CD14-positive monocyte (primary cell): Measurements from ENCODE around the gene FAM107B. TPM values are rescaled to one million over a fixed set of nuclear protein-coding genes. Genes with fewer than 3 reads are reported as not detected.

Experiments used
- DNase-seq, 3 donors: peaks; one replicate each; pipeline ENCODE4 v3.0.0-alpha.2; 2011 to 2022
- H2AFZ ChIP-seq: 2 replicates; pipeline ENCODE4 v1.6.0; 2012; ENCODE audit warnings: mild to moderate bottlenecking, low read depth, low read length, inconsistent platforms; ENCODE audit not compliant: insufficient read depth, poor library complexity, severe bottlenecking
- H3K27ac ChIP-seq, 2 donors: 1 replicate in 1 of 2; 2 replicates in 1 of 2; pipeline ENCODE4 v1.5.1; 2012 to 2013; ENCODE audit warnings: low read length in 2 of 2, control low read depth in 1 of 2, inconsistent platforms in 1 of 2, low read depth in 1 of 2, mild to moderate bottlenecking in 1 of 2
- H3K27me3 ChIP-seq, 2 donors: one replicate each; pipeline versions ENCODE4 v1.6.0 to v1.6.1; 2011 to 2013; ENCODE audit warnings: low read length in 2 of 2; ENCODE audit not compliant: control insufficient read depth in 2 of 2, insufficient read depth in 2 of 2
- H3K36me3 ChIP-seq, 2 donors: replicated peaks in 1 of 2; 1 replicate in 1 of 2; 2 replicates in 1 of 2; pipeline versions ENCODE4 v1.5.1 to v1.6.1; 2012 to 2013; ENCODE audit warnings: low read length in 2 of 2, control low read depth in 1 of 2, inconsistent platforms in 1 of 2, mild to moderate bottlenecking in 1 of 2; ENCODE audit not compliant: insufficient read depth in 2 of 2, control insufficient read depth in 1 of 2
- H3K4me1 ChIP-seq, 2 donors: 1 replicate in 1 of 2; 2 replicates in 1 of 2; pipeline versions ENCODE4 v1.5.1 to v1.6.1; 2012 to 2013; ENCODE audit warnings: low read length in 2 of 2, control low read depth in 1 of 2, inconsistent platforms in 1 of 2, mild to moderate bottlenecking in 1 of 2, moderate library complexity in 1 of 2; ENCODE audit not compliant: insufficient read depth in 2 of 2, control insufficient read depth in 1 of 2
- H3K4me2 ChIP-seq: replicated peaks from 2 replicates; pipeline ENCODE3; 2012; ENCODE audit warnings: low read length, moderate library complexity, mild to moderate bottlenecking; ENCODE audit not compliant: poor library complexity, severe bottlenecking; ENCODE audit errors: extremely low read depth
- H3K4me3 ChIP-seq, 3 experiments: fragments of 200-600 bp in 1 of 3; sonication (generic) in 1 of 3; replicated peaks in 1 of 3; 1 replicate in 2 of 3; 2 replicates in 1 of 3; pipeline ENCODE4 v1.5.1; 2011 to 2013; ENCODE audit warnings: low read length in 3 of 3, mild to moderate bottlenecking in 3 of 3, control low read depth in 2 of 3, low read depth in 2 of 3, inconsistent platforms in 1 of 3, moderate library complexity in 1 of 3
- H3K79me2 ChIP-seq: 2 replicates; pipeline ENCODE4 v1.6.0; 2012; ENCODE audit warnings: mild to moderate bottlenecking, control low read depth, inconsistent platforms, low read length, moderate library complexity; ENCODE audit not compliant: insufficient read depth
- H3K9ac ChIP-seq: 2 replicates; pipeline ENCODE4 v1.6.0; 2017; ENCODE audit warnings: low read length, mild to moderate bottlenecking; ENCODE audit not compliant: insufficient read depth, poor library complexity, severe bottlenecking
- H3K9me3 ChIP-seq, 2 donors: replicated peaks in 1 of 2; 1 replicate in 1 of 2; 2 replicates in 1 of 2; pipeline versions ENCODE4 v1.5.1 to v1.6.1; 2012 to 2013; ENCODE audit warnings: low read length in 2 of 2, control low read depth in 1 of 2; ENCODE audit not compliant: control insufficient read depth in 1 of 2, insufficient read depth in 1 of 2
- H4K20me1 ChIP-seq: 2 replicates; pipeline ENCODE4 v1.6.0; 2012; ENCODE audit warnings: mild to moderate bottlenecking, low read length, control low read depth, moderate library complexity; ENCODE audit not compliant: insufficient read depth
- H3K27ac Mint-ChIP-seq, 7 donors: one replicate each; pipeline ENCODE4 v1.8.0; 2020; ENCODE audit warnings: mild to moderate bottlenecking in 7 of 7, mixed read lengths in 7 of 7, moderate library complexity in 6 of 7, inconsistent platforms in 2 of 7
- H3K27me3 Mint-ChIP-seq, 3 donors: one replicate each; pipeline ENCODE4 v1.8.0; 2021 to 2022; ENCODE audit warnings: low read depth in 3 of 3, mild to moderate bottlenecking in 3 of 3, mixed read lengths in 3 of 3, moderate library complexity in 3 of 3, inconsistent platforms in 1 of 3
- H3K36me3 Mint-ChIP-seq, 2 donors: one replicate each; pipeline ENCODE4 v1.8.0; 2020; ENCODE audit warnings: mixed read lengths in 2 of 2, inconsistent platforms in 1 of 2, mild to moderate bottlenecking in 1 of 2
- H3K4me1 Mint-ChIP-seq: one replicate; pipeline ENCODE4 v1.8.0; 2020; ENCODE audit warnings: mild to moderate bottlenecking, mixed read lengths
- H3K4me3 Mint-ChIP-seq, 2 donors: one replicate each; pipeline ENCODE4 v1.8.0; 2020; ENCODE audit warnings: mild to moderate bottlenecking in 2 of 2, mixed read lengths in 2 of 2, moderate library complexity in 1 of 2
- H3K9me3 Mint-ChIP-seq, 7 donors: one replicate each; pipeline ENCODE4 v1.8.0; 2020 to 2022; ENCODE audit warnings: mixed read lengths in 7 of 7, mild to moderate bottlenecking in 6 of 7, moderate library complexity in 6 of 7, inconsistent platforms in 2 of 7
- CTCF ChIP-seq: fragments of 200-600 bp; IDR thresholded peaks from one replicate; pipeline ENCODE4 v1.8.0; 2022; ENCODE audit warnings: antibody characterized with exemption, mild to moderate bottlenecking
- WGBS: methylation state at CpG from one replicate; pipeline ENCODE4 v1.1.5; 2013; ENCODE audit warnings: missing lambda C conversion rate; ENCODE audit not compliant: insufficient coverage; 5-methylcytosine and 5-hydroxymethylcytosine counted together
- intact Hi-C, 2 donors: fragments of 100-400 bp; cut with micrococcal nuclease; formaldehyde crosslinking; loops; one replicate each; pipeline versions ENCODE4 v1.15.0 to v1.15.1; 2023
- polyA plus RNA-seq, 3 donors: library from polyadenylated mRNA; depleted of rRNA in 1 of 3; unstranded in 2 of 3; stranded (reverse) in 1 of 3; fragments of 300-500 nt in 2 of 3; fragments of >200 nt in 1 of 3; fragmentation: Illumina TruSeq in 2 of 3; gene quantifications; 1 replicate in 2 of 3; 2 replicates in 1 of 3; pipeline ENCODE4 v1.2.3, GENCODE V29; 2012 to 2021

FAM107B gene
- polyA plus RNA-seq, 3 donors = 27.2 to 68.5 (median 28.4) TPM

- H3K9ac ChIP-seq = no peak overlapping the region
Observed at GRCh38 chr10:14684354-14684753, 90.3 kb downstream of the FAM107B start.

GRCh38 chr10:14683256-14683655 is 91.4 kb downstream of the FAM107B start:
- no peak for TF ChIP-seq CTCF
- Histone ChIP-seq H3K4me3 (no peak overlapping the region), H3K9me3 (peaks cover 0 to 3% of the 10 kb centered on the region in 2 donors), H3K4me1 (peaks cover 6 to 14% of the 10 kb centered on the region in 2 donors), H3K9ac (no peak overlapping the region), H4K20me1 (no peaks in the 10 kb centered on the region), H2AFZ (peak overlapping the region; percentile 14), H3K27me3 (no peaks in the 10 kb centered on the region), H3K27ac (no peak overlapping the region), H3K4me2 (no peak overlapping the region), H3K79me2 (no peaks in the 10 kb centered on the region), H3K36me3 (no peaks in the 10 kb centered on the region)
- no peak overlapping the region for H3K4me3 Mint-ChIP-seq
- H3K27ac Mint-ChIP-seq = no peak overlapping the region
- H3K9me3 Mint-ChIP-seq = peaks cover 0 to 12% (median 0%) of the 10 kb centered on the region in 7 donors
- peaks cover 0 to 4% (median 0%) of the 10 kb centered on the region in 3 donors for H3K27me3 Mint-ChIP-seq
- no peaks in the 10 kb centered on the region for H3K36me3 Mint-ChIP-seq
- intact Hi-C loops = no loop called here
- WGBS = 13% methylated on average over 4 of the region's 6 CpGs
- DNase-seq = no peak
- H3K4me1 Mint-ChIP-seq = peaks cover 19% of the 10 kb centered on the region

More at GRCh38 chr10:14684354-14684753, 90.3 kb downstream of the FAM107B start:
- H4K20me1 ChIP-seq = no peaks in the 10 kb centered on the region
- no peaks in the 10 kb centered on the region for H3K79me2 ChIP-seq
- Mint-ChIP-seq H3K27ac (no peak overlapping the region), H3K9me3 (peaks cover 0 to 12% (median 0%) of the 10 kb centered on the region in 7 donors), H3K27me3 (peaks cover 0 to 4% (median 0%) of the 10 kb centered on the region in 3 donors), H3K4me3 (no peak overlapping the region), H3K36me3 (no peaks in the 10 kb centered on the region), H3K4me1 (peaks cover 24% of the 10 kb centered on the region)
- peaks cover 0 to 3% of the 10 kb centered on the region in 2 donors for H3K9me3 ChIP-seq
- H3K4me3 ChIP-seq = no peak overlapping the region
- no peak for DNase-seq
- H3K27me3 ChIP-seq = no peaks in the 10 kb centered on the region
- TF ChIP-seq CTCF = no peak
- H3K27ac ChIP-seq = no peak overlapping the region
- H3K36me3 ChIP-seq = no peaks in the 10 kb centered on the region
- intact Hi-C loops = no loop called here
- no CpG with 5 or more reads among the region's 2 CpGs for WGBS
- H3K4me2 ChIP-seq = no peak overlapping the region
- no peak overlapping the region for H2AFZ ChIP-seq
- H3K4me1 ChIP-seq = peaks cover 8 to 16% of the 10 kb centered on the region in 2 donors
